ENCODE results near the gene ALDH3B1. TPM values are rescaled to one million over a fixed set of nuclear protein-coding genes. Genes with fewer than 3 reads are reported as not detected.

Gene ALDH3B1
- total RNA-seq, 1 experiment from 2014 or later: not detected

GRCh38 chr11:68014947-68015447 is 4.9 kb downstream of the ALDH3B1 start:
- Histone ChIP-seq H3K79me2 (ENCODE audit: insufficient read depth, low read length) (no peaks in the 10 kb centered on the region), H4K91ac (ENCODE audit: insufficient read length, low read depth, low read length) (no peak overlapping the region), H3K79me1 (ENCODE audit: insufficient read depth, low read depth, low read length, poor library complexity, severe bottlenecking) (no peaks in the 10 kb centered on the region), H2BK15ac (ENCODE audit: low read depth, low read length) (no peak overlapping the region), H2BK20ac (ENCODE audit: low read depth, low read length, poor library complexity, severe bottlenecking) (no peak overlapping the region), H3K23me2 (ENCODE audit: insufficient read length, low read depth, low read length, poor library complexity, severe bottlenecking) (no peaks in the 10 kb centered on the region), H2BK5ac (ENCODE audit: insufficient read length, low read length) (no peak overlapping the region), H3K4me1 (ENCODE audit: insufficient read depth, low read length) (no peaks in the 10 kb centered on the region), H3T11ph (ENCODE audit: low read length) (no peak overlapping the region), H3K18ac (ENCODE audit: insufficient read length, low read depth, low read length) (no peak overlapping the region), H4K20me1 (ENCODE audit: control insufficient read depth, insufficient read depth, insufficient read length) (no peaks in the 10 kb centered on the region), H3K4ac (ENCODE audit: low read depth, low read length) (no peak overlapping the region), H2BK12ac (ENCODE audit: insufficient read length, low read depth, low read length) (no peak overlapping the region), H3K56ac (ENCODE audit: insufficient read length, low read depth, low read length) (no peak overlapping the region), H2AK5ac (ENCODE audit: insufficient read length, low read length) (no peak overlapping the region), H4K8ac (replicated peaks; ENCODE audit: insufficient read length, low read depth, low read length) (no peak overlapping the region), H4K5ac (ENCODE audit: insufficient read length, low read depth, low read length) (no peak overlapping the region), H3K23ac (ENCODE audit: insufficient read length, low read depth, low read length) (no peak overlapping the region), H3K27me3 (ENCODE audit: insufficient read depth, low read length) (no peaks in the 10 kb centered on the region), H3K9ac (ENCODE audit: extremely low read depth, insufficient read length, low read length) (no peak overlapping the region), H3K14ac (ENCODE audit: insufficient read depth, low read length) (no peak overlapping the region; the same call in 1 of the 2 replicates), H2AFZ (ENCODE audit: low read length) (no peak overlapping the region), H3K4me2 (ENCODE audit: insufficient read depth, insufficient read length, low read length) (no peak overlapping the region), H2BK120ac (ENCODE audit: low read depth, low read length, poor library complexity, severe bottlenecking) (no peak overlapping the region), H3K9me3 (ENCODE audit: control insufficient read depth, low read depth, low read length) (no peaks in the 10 kb centered on the region), H3K27ac (ENCODE audit: insufficient read length, low read depth, low read length) (no peak overlapping the region)
- Mint-ChIP-seq H3K27ac (no peak overlapping the region), H3K4me1 (peaks cover 13 to 28% of the 10 kb centered on the region in 2 experiments), H3K9me3 (no peaks in the 10 kb centered on the region), H3K4me3 (no peak overlapping the region), H3K36me3 (ENCODE audit: insufficient read depth in 1 of 3, low read depth in 3 of 3) (no peaks in the 10 kb centered on the region; a peak in 1 of 7 replicates), H3K27me3 (ENCODE audit: low read depth) (peaks cover 2% of the 10 kb centered on the region)
- TF ChIP-seq CTCF (conservative IDR thresholded peaks at IDR 0.05): no peak
- no peak for DNase-seq
- WGBS (ENCODE audit: extremely low coverage, insufficient read length, low lambda C conversion rate): no CpG with 5 or more reads among the region's 19 CpGs

Measured in H9 (cell line).